ENCODE results near the gene SPG11. TPM values are rescaled to one million over a fixed set of nuclear protein-coding genes. Genes with fewer than 3 reads are reported as not detected.

The SPG11 gene
- total and polyA plus RNA-seq, 2 of the 13 experiments (the other 11 are each of a cell fraction or from before 2014, with no cell fraction given) = 31.5 to 40.7 TPM

DNA sequence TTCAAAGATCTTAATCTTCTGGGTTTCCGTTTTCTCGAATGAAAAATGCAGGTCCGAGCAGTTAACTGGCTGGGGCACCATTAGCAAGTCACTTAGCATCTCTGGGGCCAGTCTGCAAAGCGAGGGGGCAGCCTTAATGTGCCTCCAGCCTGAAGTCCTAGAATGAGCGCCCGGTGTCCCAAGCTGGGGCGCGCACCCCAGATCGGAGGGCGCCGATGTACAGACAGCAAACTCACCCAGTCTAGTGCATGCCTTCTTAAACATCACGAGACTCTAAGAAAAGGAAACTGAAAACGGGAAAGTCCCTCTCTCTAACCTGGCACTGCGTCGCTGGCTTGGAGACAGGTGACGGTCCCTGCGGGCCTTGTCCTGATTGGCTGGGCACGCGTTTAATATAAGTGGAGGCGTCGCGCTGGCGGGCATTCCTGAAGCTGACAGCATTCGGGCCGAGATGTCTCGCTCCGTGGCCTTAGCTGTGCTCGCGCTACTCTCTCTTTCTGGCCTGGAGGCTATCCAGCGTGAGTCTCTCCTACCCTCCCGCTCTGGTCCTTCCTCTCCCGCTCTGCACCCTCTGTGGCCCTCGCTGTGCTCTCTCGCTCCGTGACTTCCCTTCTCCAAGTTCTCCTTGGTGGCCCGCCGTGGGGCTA lies 47.8 kb upstream of the SPG11 start, which contains the start of the genes B2M and PATL2 (continued):
- TF ChIP-seq ZNF614 (CRISPR knock-in tag; IDR thresholded peaks at IDR 0.05; ENCODE audit: borderline replicate concordance) = peak; percentile 53; the same call in 1 of the 2 replicates
- TF ChIP-seq, protein P1, sequence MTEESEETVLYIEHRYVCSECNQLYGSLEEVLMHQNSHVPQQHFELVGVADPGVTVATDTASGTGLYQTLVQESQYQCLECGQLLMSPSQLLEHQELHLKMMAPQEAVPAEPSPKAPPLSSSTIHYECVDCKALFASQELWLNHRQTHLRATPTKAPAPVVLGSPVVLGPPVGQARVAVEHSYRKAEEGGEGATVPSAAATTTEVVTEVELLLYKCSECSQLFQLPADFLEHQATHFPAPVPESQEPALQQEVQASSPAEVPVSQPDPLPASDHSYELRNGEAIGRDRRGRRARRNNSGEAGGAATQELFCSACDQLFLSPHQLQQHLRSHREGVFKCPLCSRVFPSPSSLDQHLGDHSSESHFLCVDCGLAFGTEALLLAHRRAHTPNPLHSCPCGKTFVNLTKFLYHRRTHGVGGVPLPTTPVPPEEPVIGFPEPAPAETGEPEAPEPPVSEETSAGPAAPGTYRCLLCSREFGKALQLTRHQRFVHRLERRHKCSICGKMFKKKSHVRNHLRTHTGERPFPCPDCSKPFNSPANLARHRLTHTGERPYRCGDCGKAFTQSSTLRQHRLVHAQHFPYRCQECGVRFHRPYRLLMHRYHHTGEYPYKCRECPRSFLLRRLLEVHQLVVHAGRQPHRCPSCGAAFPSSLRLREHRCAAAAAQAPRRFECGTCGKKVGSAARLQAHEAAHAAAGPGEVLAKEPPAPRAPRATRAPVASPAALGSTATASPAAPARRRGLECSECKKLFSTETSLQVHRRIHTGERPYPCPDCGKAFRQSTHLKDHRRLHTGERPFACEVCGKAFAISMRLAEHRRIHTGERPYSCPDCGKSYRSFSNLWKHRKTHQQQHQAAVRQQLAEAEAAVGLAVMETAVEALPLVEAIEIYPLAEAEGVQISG (CRISPR knock-in tag; IDR thresholded peaks at IDR 0.05) = peak; percentile 74
- TF ChIP-seq ZNF761 (CRISPR knock-in tag; conservative IDR thresholded peaks at IDR 0.05) = no peak; the same call in 1 of the 2 replicates
- TF ChIP-seq, protein P2, sequence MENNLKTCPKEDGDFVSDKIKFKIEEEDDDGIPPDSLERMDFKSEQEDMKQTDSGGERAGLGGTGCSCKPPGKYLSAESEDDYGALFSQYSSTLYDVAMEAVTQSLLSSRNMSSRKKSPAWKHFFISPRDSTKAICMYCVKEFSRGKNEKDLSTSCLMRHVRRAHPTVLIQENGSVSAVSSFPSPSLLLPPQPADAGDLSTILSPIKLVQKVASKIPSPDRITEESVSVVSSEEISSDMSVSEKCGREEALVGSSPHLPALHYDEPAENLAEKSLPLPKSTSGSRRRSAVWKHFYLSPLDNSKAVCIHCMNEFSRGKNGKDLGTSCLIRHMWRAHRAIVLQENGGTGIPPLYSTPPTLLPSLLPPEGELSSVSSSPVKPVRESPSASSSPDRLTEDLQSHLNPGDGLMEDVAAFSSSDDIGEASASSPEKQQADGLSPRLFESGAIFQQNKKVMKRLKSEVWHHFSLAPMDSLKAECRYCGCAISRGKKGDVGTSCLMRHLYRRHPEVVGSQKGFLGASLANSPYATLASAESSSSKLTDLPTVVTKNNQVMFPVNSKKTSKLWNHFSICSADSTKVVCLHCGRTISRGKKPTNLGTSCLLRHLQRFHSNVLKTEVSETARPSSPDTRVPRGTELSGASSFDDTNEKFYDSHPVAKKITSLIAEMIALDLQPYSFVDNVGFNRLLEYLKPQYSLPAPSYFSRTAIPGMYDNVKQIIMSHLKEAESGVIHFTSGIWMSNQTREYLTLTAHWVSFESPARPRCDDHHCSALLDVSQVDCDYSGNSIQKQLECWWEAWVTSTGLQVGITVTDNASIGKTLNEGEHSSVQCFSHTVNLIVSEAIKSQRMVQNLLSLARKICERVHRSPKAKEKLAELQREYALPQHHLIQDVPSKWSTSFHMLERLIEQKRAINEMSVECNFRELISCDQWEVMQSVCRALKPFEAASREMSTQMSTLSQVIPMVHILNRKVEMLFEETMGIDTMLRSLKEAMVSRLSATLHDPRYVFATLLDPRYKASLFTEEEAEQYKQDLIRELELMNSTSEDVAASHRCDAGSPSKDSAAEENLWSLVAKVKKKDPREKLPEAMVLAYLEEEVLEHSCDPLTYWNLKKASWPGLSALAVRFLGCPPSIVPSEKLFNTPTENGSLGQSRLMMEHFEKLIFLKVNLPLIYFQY (CRISPR knock-in tag; IDR thresholded peaks at IDR 0.05; ENCODE audit: borderline replicate concordance) = peak; percentile 17; the same call in 1 of the 2 replicates
- TF ChIP-seq, protein P3, sequence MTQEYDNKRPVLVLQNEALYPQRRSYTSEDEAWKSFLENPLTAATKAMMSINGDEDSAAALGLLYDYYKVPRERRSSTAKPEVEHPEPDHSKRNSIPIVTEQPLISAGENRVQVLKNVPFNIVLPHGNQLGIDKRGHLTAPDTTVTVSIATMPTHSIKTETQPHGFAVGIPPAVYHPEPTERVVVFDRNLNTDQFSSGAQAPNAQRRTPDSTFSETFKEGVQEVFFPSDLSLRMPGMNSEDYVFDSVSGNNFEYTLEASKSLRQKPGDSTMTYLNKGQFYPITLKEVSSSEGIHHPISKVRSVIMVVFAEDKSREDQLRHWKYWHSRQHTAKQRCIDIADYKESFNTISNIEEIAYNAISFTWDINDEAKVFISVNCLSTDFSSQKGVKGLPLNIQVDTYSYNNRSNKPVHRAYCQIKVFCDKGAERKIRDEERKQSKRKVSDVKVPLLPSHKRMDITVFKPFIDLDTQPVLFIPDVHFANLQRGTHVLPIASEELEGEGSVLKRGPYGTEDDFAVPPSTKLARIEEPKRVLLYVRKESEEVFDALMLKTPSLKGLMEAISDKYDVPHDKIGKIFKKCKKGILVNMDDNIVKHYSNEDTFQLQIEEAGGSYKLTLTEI (CRISPR knock-in tag; conservative IDR thresholded peaks at IDR 0.05) = no peak
- TF ChIP-seq, protein P4, sequence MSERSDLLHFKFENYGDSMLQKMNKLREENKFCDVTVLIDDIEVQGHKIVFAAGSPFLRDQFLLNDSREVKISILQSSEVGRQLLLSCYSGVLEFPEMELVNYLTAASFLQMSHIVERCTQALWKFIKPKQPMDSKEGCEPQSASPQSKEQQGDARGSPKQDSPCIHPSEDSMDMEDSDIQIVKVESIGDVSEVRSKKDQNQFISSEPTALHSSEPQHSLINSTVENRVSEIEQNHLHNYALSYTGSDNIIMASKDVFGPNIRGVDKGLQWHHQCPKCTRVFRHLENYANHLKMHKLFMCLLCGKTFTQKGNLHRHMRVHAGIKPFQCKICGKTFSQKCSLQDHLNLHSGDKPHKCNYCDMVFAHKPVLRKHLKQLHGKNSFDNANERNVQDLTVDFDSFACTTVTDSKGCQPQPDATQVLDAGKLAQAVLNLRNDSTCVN (CRISPR knock-in tag; IDR thresholded peaks at IDR 0.05; ENCODE audit: borderline replicate concordance) = peak; percentile 48
- TF ChIP-seq, protein P5, sequence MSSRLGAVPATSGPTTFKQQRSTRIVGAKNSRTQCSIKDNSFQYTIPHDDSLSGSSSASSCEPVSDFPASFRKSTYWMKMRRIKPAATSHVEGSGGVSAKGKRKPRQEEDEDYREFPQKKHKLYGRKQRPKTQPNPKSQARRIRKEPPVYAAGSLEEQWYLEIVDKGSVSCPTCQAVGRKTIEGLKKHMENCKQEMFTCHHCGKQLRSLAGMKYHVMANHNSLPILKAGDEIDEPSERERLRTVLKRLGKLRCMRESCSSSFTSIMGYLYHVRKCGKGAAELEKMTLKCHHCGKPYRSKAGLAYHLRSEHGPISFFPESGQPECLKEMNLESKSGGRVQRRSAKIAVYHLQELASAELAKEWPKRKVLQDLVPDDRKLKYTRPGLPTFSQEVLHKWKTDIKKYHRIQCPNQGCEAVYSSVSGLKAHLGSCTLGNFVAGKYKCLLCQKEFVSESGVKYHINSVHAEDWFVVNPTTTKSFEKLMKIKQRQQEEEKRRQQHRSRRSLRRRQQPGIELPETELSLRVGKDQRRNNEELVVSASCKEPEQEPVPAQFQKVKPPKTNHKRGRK (CRISPR knock-in tag; IDR thresholded peaks at IDR 0.05) = no peak
- TF ChIP-seq, protein P6, sequence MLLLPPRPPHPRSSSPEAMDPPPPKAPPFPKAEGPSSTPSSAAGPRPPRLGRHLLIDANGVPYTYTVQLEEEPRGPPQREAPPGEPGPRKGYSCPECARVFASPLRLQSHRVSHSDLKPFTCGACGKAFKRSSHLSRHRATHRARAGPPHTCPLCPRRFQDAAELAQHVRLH (CRISPR knock-in tag; IDR thresholded peaks at IDR 0.05; ENCODE audit: borderline replicate concordance, low read depth) = peak; percentile 69
- TF ChIP-seq ZNF224 (CRISPR knock-in tag; IDR thresholded peaks at IDR 0.05) = no peak
- TF ChIP-seq POLR2A (IDR thresholded peaks at IDR 0.05; ENCODE audit: insufficient read depth in 1 of 2, low read depth in 2 of 2, low read length in 2 of 2) = peak; percentile 100
- 0 out of 2 replicates have a peak, but pooled peaks have one; percentile 35 for TF ChIP-seq TOPORS (CRISPR knock-in tag; IDR thresholded peaks at IDR 0.05)
- peak; percentile 61 for TF ChIP-seq ZNF121 (CRISPR knock-in tag; IDR thresholded peaks at IDR 0.05)
- TF ChIP-seq SRY (CRISPR knock-in tag; IDR thresholded peaks at IDR 0.05) = peak; percentile 95
- TF ChIP-seq, protein P7, sequence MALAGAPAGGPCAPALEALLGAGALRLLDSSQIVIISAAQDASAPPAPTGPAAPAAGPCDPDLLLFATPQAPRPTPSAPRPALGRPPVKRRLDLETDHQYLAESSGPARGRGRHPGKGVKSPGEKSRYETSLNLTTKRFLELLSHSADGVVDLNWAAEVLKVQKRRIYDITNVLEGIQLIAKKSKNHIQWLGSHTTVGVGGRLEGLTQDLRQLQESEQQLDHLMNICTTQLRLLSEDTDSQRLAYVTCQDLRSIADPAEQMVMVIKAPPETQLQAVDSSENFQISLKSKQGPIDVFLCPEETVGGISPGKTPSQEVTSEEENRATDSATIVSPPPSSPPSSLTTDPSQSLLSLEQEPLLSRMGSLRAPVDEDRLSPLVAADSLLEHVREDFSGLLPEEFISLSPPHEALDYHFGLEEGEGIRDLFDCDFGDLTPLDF (CRISPR knock-in tag; IDR thresholded peaks at IDR 0.05) = peak; percentile 48; the same call in 1 of the 2 replicates
- peak; percentile 82 for TF ChIP-seq HOXA5 (CRISPR knock-in tag; IDR thresholded peaks at IDR 0.05)
